ENCODE measurements around the gene TPH2.

TPH2 gene

GRCh38 chr12:72025524-72025923 is 86.9 kb downstream of the TPH2 start:
- DNase-seq (ENCODE audit: low read depth), result no peak
- H3K4me3 ChIP-seq (ENCODE audit: low read length), result no peak overlapping the region
- TF ChIP-seq CTCF (conservative IDR thresholded peaks at IDR 0.05; ENCODE audit: low read depth, low read length), result no peak

GRCh38 chr12:72028966-72029365 is 90.3 kb downstream of the TPH2 start:
- no peak overlapping the region for H3K4me3 ChIP-seq (ENCODE audit: low read length)
- TF ChIP-seq CTCF (conservative IDR thresholded peaks at IDR 0.05; ENCODE audit: low read depth, low read length), result no peak
- no peak for DNase-seq (ENCODE audit: low read depth)

GRCh38 chr12:72030277-72030676 is 91.6 kb downstream of the TPH2 start:
- no peak overlapping the region for H3K4me3 ChIP-seq (ENCODE audit: low read length)
- TF ChIP-seq CTCF (conservative IDR thresholded peaks at IDR 0.05; ENCODE audit: low read depth, low read length), result no peak
- DNase-seq (ENCODE audit: low read depth), result no peak

- no peak overlapping the region for H3K4me3 ChIP-seq (ENCODE audit: low read length)
- DNase-seq (ENCODE audit: low read depth), result no peak
- TF ChIP-seq CTCF (conservative IDR thresholded peaks at IDR 0.05; ENCODE audit: low read depth, low read length), result no peak
Observed at GRCh38 chr12:72031066-72031465, 92.4 kb downstream of the TPH2 start.

GRCh38 chr12:72033991-72034390 is 95.3 kb downstream of the TPH2 start:
- no peak for TF ChIP-seq CTCF (conservative IDR thresholded peaks at IDR 0.05; ENCODE audit: low read depth, low read length)
- H3K4me3 ChIP-seq (ENCODE audit: low read length), result no peak overlapping the region
- no peak for DNase-seq (ENCODE audit: low read depth)

- no peak overlapping the region for H3K4me3 ChIP-seq (ENCODE audit: low read length)
- TF ChIP-seq CTCF (conservative IDR thresholded peaks at IDR 0.05; ENCODE audit: low read depth, low read length), result no peak
- DNase-seq (ENCODE audit: low read depth), result no peak
Observed at GRCh38 chr12:72035625-72036024, 97.0 kb downstream of the TPH2 start.

- DNase-seq (ENCODE audit: low read depth), result no peak
- TF ChIP-seq CTCF (conservative IDR thresholded peaks at IDR 0.05; ENCODE audit: low read depth, low read length), result no peak
- H3K4me3 ChIP-seq (ENCODE audit: low read length), result no peak overlapping the region
Observed at GRCh38 chr12:72036393-72036792, 97.7 kb downstream of the TPH2 start.

Measured in retinal pigment epithelial cell (primary cell).